HCEC 1CT (cell line): ENCODE results near the gene POLR3C.

Experiments used
- DNase-seq: peaks from one replicate; pipeline ENCODE4 v3.0.0-alpha.2; 2017

POLR3C gene

DNA sequence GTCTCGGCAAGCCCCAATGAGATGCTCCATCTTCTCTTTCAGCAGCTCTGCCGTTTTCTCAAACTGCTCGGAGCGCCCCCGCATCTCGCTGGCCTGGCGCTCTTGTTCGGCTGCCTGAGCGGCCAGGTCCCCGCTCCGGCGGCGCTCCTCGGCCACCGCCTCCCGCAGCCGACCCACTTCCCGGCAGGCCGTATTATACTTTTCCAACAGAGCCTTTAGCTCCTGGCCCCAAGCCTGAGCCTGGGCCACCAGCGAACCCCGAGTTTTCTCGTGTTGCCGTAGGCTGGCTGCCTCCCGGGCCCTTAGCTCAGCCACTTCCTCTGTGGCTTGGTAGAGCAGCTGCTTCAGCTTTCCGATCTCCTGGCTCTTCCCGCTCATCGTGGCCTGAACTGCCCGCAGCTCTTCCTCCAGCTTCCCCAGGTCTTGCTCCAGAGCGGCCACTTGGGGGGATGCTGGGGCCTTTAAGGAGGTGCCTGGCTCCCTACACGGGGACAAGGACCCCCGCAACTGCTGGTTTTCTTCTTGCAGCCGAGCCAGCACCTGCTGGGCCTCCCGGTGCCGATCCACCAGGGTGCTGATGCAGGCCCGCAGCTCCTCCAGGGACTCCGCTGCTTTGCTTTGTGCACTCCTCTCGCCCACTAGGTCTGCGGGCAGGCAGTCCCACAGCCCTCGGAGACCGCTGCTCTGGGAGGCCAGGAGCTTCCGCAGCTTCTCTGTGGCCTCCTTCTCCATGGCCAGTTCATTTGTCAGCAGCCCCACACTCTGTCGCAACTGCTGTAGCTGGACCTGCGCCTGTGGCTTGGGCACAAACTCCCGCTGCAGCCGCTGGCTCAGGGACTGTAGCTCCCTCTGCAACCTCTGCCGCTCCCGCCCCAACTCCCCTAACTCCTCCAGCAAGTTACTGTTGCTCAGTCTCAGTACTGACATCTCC, 48.3 kb downstream of the POLR3C start:
- peak; percentile 69 for DNase-seq

DNA sequence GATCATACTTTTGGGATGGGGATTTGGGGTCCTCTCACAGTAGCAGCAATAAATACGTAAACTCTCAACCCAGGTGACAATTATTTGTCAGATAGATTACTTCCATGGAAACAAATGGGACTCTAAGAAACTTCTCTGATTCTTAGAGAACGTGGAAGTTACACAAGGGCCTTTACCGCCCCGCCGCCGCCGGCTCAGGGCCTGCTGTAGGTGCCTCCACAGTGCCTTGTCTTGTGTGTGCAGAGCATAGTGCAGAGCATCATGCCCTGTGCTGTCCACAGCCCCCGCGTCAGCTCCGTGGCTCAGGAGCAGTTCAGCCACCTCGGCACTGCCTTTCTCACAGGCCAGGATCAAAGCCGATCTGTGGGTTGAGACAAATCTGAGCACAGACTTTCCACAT, 50.6 kb downstream of the POLR3C start:
- no peak for DNase-seq

DNA sequence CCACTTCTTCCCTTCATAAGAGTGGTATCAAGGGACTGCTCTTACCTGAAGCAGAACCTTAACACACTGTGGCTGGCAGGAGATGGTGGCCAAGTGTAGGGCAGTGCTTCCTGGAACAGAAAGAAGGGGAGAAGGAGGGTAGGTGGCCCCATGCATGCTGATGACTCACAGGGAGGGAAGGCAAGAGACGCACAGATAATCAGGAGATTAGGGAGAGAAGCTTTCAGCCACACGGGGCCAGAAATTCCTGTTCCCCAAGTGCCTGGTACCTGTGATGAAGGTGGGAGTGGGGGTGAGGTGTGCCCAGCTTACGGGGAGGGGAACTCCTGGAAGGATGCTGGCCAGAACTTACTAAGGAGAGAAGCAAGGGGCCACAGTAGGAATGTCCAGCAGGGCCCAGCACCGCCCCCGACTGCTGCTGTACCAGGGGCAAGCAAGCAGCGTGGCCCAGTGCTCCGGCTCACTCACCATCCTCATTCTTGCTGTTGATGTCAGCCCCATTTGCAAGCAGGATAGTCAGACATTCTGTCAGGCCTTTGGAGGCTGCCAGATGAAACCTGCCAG, 54.0 kb downstream of the POLR3C start:
- peak; percentile 13 for DNase-seq

DNA sequence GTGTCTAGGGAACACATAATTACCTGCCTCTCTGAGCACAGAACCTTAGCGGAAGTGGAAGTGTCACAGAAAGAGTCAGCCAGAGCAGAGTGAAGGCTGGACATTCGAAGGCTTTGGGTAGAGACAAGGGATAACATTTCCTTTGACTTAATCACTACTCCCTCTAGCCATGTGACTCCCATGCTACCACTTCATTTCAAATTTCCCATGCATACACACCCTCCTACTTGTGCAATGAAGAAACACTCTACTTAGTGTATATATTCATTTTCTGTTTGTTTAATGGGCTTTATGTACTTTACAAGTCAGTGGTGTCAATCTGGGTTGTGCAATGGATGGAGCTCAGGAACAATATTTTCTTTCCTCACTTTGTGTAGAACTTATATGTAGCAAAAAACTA, 54.7 kb downstream of the POLR3C start:
- peak; percentile 45 for DNase-seq

DNA sequence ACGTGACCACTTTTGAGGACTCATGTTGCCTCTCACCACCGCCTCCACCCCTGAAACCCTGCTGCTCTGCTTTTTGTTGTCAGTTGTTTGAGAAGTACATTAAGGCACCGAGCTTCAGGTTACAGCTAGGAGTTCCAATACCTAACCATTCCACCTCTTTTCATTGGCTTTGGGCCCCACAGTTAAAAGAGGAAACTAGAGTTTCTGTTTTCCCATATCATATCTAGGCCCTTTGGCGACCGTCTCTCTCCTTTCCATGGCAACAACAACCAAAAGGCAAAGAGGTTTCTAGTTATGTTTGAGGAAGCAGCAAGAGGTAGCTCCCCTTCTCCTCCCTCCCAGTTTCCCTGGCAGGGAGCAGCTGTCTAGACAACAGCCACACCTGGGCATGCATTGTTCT, 55.8 kb downstream of the POLR3C start:
- no peak for DNase-seq

DNA sequence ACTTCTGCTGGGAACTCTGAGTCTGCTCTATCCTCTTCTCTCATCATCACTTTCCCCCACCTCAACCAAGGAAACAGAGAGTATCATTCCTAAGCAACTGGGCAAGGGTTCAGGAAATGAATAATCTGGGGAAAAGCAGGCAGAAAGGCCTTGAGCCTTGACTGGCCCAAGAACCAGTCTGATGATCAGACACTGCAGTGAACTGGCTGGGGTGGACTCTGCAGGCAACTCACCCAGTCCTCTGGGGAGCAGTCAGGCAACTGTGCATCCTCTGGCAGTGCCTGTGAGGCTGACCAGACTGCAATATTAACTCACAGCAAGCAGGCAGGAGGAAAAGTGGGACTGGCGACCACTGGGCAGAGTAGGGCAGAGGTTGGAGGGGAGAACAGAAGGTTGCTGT, 60.7 kb downstream of the POLR3C start:
- DNase-seq = peak; percentile 38

DNA sequence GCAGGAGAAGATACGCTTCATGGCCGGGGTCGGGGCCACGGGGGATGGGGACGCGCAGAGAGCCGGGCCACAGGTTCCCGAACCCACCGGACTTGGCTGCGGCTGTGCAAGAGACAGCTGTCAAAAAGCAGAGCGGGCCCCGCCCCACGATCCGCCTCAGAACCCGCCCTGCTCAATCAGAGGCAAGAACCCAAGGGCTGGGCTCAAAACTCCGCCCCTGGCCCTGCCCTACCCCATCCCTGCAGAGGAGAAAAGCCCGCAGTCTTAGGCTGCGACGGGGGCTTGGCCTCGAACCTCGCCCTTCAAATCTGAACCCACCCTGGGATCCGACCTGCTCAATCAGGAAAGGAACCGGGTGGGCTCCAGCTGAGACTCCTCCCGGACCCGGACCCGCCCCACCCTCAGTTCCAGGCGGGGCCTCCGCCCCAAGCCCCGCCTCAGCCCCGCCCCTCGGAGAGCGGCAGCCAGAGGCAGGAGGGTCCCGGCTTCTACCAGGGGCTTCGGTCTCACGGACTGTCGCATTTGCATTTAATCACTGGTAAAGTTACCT, 61.8 kb downstream of the POLR3C start, which contains the start of gene ANKRD35:
ANKRD35 (minus strand) TSS at position 129 of the 550 bp plus-strand sequence; CDS start at position 21, 108 bp downstream.
- DNase-seq = peak; percentile 69

DNA sequence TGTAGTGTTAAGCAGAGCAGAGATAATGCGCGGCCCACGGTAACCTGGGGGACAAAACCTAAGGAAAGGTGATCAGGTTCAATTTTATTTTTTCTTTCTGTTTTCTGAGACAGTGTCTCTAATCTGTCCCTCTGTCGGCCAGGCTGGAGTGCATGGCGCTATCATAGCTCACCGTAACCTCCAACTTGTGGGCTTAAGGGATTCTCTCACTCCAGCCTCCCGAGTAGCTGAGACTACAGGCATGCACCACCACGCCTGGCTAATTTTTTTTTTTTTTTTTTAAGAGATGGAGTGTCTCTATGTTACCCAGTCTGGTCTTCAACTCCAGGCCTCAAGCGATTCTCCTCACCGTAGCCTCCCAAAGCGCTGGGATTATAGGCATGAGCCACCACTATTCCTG, 62.4 kb downstream of the POLR3C start:
- DNase-seq = no peak

DNA sequence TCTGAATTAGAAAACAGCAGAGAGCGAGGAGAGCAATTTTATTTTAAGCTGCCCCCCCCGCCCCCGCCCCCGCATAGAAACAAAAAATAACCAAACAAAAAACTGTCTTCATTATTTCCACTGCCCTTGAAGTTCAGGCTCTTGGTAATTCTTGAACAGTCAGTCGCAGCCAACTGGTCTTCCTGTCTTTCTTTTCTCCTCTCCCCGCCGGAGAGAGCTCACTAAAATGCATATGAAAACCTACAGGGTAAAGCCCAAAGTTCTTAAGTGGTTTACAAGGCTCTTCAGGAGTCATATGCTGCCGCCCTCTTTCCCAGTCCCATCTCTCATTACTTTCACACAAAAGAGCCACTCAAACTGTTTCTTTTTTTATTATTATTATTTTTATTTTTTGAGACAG, 62.8 kb downstream of the POLR3C start:
- no peak for DNase-seq

DNA sequence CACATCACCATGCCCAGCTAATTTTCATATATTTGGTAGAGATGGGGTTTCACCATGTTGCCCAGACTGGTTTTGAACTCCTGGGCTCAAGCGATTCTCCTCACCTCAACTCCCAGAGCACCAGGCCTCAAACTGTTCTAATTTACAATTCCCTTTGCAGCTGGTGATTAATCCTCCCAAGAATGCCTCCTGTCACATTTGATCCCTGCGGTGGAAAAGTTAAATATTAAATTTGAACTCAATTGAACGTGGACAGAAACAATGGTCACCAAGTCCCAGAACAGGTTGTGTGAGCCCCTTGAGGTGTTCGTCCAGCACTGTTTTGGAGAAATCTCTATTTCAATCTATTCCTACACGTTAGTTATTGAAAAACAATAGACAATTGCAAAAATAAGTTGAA, 63.6 kb downstream of the POLR3C start:
- DNase-seq = no peak

DNA sequence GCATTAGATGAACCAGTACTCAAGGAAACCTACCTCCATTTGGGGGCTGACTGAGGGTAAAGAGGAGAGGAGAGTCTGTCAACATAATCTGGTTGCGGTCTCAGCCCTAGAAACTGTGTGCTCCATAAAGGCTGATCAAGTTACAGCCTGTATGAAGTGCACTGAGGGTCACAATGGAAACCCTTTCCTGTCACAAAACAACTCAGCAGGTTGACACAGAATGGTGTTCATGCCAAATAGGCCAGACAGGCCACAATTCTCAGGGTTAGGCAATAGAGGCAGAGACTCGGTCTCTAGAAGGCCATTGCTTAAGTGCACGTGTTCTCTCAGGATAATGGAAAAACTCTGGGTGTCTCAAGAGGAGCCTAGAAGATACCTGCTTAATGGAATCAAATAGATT, 65.7 kb downstream of the POLR3C start:
- no peak for DNase-seq

DNA sequence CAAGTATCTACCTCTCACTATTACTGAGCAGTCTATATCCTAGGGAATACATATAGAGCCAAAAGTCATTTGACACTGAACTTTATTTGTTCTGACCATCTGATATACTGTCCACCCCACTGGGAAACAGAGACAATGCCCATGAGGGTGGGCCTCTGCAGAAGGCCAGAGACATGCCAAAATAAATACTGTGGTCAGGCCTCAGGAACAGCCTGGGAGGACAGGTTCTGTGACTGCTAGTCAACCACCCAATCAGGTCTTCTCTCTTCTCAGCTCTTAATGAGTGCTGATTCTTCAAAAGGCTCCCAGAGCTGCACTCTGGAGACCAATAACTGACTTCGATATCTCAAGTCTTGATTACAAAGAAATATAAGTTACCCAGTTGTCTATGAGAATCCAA, 67.1 kb downstream of the POLR3C start:
- DNase-seq = no peak

DNA sequence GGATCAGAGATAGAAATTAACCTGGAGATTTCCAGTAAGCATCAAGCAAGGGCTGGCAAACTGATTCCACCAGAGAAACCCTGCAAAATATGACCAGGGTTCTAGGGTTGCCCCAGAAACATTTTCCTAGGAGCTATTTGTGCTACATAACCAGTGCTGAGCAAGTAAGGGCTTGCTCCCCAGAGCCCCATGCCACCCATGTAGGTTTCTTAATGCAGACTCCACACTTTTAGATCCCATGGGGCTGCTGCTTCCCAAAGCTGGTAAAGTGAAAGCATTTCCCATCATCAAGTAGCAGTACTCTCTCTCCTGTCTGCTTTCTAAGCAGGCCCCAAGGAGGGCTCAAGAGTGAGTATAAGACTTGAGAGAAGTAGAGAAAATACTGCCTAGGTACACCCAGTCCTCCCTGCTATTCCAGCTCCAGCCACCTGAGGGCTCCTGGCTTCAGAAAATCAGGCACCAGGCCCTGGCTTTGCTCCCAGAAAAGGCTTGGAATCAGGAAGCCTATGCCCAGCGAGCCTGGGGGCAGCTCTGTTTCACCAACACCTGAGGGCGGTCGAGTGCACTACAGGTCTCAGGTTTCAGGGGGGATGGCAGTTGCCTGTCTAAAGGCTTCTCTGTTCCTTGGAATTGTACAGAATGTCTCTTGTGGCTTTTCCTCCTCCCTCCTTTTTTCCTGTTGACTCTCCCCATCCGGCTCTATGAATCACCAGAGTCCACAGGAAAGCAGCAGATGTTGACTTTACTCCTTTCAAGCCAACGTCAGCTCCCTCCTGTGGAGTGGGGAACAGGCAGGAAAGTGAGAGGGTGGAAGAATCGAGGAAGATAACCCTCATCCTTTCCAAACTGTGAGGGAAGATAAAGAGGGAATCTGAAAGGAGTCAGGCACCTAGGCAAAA, 67.8 kb downstream of the POLR3C start:
- peak; percentile 100 for DNase-seq

DNA sequence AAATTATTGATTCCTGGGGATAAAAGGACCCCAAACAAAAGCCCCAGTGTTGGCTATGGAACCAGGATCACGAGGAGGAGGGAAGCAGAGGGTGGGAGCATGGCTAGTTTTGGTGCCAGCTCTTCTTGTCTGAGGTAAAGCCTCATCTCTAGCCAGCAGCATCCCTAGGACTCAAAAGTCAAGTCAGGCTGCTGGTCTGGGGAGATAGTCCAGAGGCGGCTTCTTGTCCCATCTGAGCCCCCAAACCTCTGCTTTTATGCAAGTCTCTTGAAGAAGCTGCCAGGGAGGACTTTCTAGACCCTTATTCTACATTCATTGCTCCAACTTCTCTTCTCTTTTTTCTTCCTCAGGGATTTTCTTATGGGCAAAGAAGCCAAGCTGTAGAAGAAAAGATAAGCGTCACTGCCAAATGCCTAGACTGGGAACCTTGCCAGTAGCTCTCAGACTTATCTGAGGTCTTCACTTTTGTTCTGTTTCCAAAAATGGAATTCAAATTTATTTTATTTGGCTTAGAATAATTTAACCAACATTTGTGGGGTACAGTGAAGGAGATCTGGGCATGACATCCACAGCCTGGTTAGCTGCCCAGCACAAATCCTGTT, 68.6 kb downstream of the POLR3C start:
- DNase-seq = peak; percentile 30

DNA sequence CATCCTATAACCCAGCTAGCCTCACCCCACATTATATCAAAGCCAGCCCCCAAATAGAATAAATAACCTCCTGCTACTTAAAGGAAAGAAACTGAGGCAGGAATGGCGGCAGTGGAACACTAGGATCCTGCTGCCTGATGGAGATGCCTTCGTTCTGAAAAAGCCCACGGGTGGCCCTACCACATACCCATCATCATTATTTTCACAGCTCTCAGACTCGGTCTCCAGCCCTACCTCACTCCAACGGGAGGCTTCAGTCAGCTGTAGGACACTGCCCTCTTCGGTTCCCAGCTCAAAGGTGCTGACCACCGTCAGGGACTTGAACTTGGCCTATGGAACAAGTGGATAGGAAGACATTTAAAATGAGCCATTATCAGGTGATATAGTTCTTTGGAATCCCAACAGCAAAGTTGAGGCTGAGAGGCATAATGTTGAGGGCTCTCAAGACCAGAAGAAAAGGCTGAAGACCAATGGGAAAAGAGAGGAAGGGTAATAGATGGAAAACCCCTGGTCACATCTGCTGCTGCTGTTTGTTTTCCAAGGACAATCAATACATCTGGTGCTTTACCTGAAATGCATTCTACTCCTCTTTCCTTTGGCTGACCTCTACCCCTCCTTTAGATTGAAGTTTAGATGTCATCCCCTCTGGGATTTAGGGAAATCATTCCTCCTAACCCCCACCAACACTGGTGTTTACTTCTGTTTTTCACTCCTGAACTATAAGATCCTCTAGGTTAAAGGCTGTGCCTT, 69.5 kb downstream of the POLR3C start:
- DNase-seq = no peak
